ENCODE data around the gene MT1G.

DNA sequence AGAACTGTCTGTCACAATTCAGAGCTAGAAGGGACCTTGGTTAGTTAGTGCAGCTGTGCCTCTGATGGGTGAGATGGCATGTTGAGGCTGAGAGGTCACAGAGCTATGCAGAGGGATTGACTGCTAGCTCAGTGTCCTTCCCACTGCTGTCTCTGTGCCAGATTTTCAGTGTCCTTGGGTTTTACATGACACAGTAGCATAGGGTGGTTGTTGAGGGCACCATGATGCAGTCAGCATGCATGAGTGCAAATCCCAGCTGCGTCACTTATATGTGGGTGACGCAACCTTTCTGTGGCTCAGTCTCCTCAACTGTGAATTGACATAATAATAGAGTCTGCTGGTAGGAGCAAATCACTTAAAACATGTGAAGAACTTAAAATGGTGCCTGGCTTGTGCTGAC lies 26.7 kb downstream of the MT1G start:
- TF ChIP-seq, protein P1, sequence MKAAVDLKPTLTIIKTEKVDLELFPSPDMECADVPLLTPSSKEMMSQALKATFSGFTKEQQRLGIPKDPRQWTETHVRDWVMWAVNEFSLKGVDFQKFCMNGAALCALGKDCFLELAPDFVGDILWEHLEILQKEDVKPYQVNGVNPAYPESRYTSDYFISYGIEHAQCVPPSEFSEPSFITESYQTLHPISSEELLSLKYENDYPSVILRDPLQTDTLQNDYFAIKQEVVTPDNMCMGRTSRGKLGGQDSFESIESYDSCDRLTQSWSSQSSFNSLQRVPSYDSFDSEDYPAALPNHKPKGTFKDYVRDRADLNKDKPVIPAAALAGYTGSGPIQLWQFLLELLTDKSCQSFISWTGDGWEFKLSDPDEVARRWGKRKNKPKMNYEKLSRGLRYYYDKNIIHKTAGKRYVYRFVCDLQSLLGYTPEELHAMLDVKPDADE (IDR thresholded peaks at IDR 0.05): no peak
- TF ChIP-seq, protein P2, sequence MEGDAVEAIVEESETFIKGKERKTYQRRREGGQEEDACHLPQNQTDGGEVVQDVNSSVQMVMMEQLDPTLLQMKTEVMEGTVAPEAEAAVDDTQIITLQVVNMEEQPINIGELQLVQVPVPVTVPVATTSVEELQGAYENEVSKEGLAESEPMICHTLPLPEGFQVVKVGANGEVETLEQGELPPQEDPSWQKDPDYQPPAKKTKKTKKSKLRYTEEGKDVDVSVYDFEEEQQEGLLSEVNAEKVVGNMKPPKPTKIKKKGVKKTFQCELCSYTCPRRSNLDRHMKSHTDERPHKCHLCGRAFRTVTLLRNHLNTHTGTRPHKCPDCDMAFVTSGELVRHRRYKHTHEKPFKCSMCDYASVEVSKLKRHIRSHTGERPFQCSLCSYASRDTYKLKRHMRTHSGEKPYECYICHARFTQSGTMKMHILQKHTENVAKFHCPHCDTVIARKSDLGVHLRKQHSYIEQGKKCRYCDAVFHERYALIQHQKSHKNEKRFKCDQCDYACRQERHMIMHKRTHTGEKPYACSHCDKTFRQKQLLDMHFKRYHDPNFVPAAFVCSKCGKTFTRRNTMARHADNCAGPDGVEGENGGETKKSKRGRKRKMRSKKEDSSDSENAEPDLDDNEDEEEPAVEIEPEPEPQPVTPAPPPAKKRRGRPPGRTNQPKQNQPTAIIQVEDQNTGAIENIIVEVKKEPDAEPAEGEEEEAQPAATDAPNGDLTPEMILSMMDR (conservative IDR thresholded peaks at IDR 0.05; ENCODE audit: low read depth in 2 of 2): no peak
- no peak for TF ChIP-seq EZH2 (IDR thresholded peaks at IDR 0.05; ENCODE audit: low read depth, unreplicated experiment)
- no peak for TF ChIP-seq CREB1 (CRISPR knock-in tag; IDR thresholded peaks at IDR 0.05; ENCODE audit: low read depth)
- no peak for TF ChIP-seq POLR2AphosphoS5 (IDR thresholded peaks at IDR 0.05; ENCODE audit: low read depth)

Measured in GM23338 (cell line).